IPS-NIHi11 (cell line): ENCODE data around the gene CCNJL.

Experiments used
- DNase-seq: peaks from one replicate; pipeline ENCODE4 v3.0.0; 2012; ENCODE audit warnings: mixed read lengths, low spot score

CCNJL gene

GRCh38 chr5:160290751-160291150 is 21.6 kb downstream of the CCNJL start:
- DNase-seq: no peak

- DNase-seq: no peak
These were observed 22.6 kb downstream of the CCNJL start for GRCh38 chr5:160289721-160290120.

GRCh38 chr5:160289356-160289651 is 23.1 kb downstream of the CCNJL start:
- no peak for DNase-seq

GRCh38 chr5:160287378-160288051 is 24.8 kb downstream of the CCNJL start:
- peak; percentile 78 for DNase-seq

- no peak for DNase-seq
These were observed 25.4 kb downstream of the CCNJL start for GRCh38 chr5:160286947-160287346.

GRCh38 chr5:160285316-160285715 is 27.0 kb downstream of the CCNJL start:
- DNase-seq: no peak

GRCh38 chr5:160284291-160284873 is 28.0 kb downstream of the CCNJL start:
- DNase-seq: no peak

GRCh38 chr5:160281275-160281674 is 31.1 kb downstream of the CCNJL start:
- DNase-seq: no peak

- DNase-seq: no peak
These were observed 31.8 kb downstream of the CCNJL start for GRCh38 chr5:160280384-160281095.

GRCh38 chr5:160278343-160278742 is 34.0 kb downstream of the CCNJL start:
- no peak for DNase-seq

- no peak for DNase-seq
These were observed 37.9 kb downstream of the CCNJL start for GRCh38 chr5:160274483-160274931.

- DNase-seq: no peak
These were observed 39.5 kb downstream of the CCNJL start for GRCh38 chr5:160272889-160273288.

- DNase-seq: no peak
These were observed 40.1 kb downstream of the CCNJL start for GRCh38 chr5:160272264-160272663.

- no peak for DNase-seq
These were observed 40.5 kb downstream of the CCNJL start for GRCh38 chr5:160271836-160272235.

- no peak for DNase-seq
These were observed 41.0 kb downstream of the CCNJL start for GRCh38 chr5:160271396-160271795.

GRCh38 chr5:160270704-160271103 is 41.7 kb downstream of the CCNJL start:
- no peak for DNase-seq

GRCh38 chr5:160269017-160269416 is 43.3 kb downstream of the CCNJL start:
- DNase-seq: no peak

- DNase-seq: no peak
These were observed 44.2 kb downstream of the CCNJL start for GRCh38 chr5:160268121-160268520.

- peak; percentile 64 for DNase-seq
These were observed 45.5 kb downstream of the CCNJL start for GRCh38 chr5:160266752-160267345.

GRCh38 chr5:160266044-160266443 is 46.3 kb downstream of the CCNJL start:
- DNase-seq: no peak

- no peak for DNase-seq
These were observed 49.0 kb downstream of the CCNJL start for GRCh38 chr5:160263326-160263855.

- peak; percentile 53 for DNase-seq
These were observed 50.0 kb downstream of the CCNJL start for GRCh38 chr5:160262151-160263074.
